Liver (tissue), 9 donors: ENCODE measurements around the gene RABEP1. TPM values are rescaled to one million over a fixed set of nuclear protein-coding genes. Genes with fewer than 3 reads are reported as not detected.

ENCODE experiments used
- DNase-seq: peaks from one replicate; pipeline ENCODE4 v3.0.0-alpha.2; 2017; ENCODE audit warnings: low spot score
- H3K27ac ChIP-seq, 2 donors: one replicate each; pipeline ENCODE4 v1.7.0; 2013; ENCODE audit warnings: inconsistent platforms in 2 of 2, low read length in 2 of 2, control low read depth in 1 of 2, low read depth in 1 of 2, mild to moderate bottlenecking in 1 of 2
- H3K27me3 ChIP-seq, 4 donors: one replicate each; pipeline versions ENCODE4 v1.6.1 to v1.7.0; 2013; ENCODE audit warnings: low read length in 3 of 4, inconsistent platforms in 1 of 4, mild to moderate bottlenecking in 1 of 4, moderate library complexity in 1 of 4; ENCODE audit not compliant: control insufficient read depth in 4 of 4, insufficient read depth in 4 of 4
- H3K36me3 ChIP-seq, 4 donors: one replicate each; pipeline versions ENCODE4 v1.6.1 to v1.7.0; 2013; ENCODE audit warnings: low read length in 3 of 4, mild to moderate bottlenecking in 3 of 4, low read depth in 1 of 4, moderate library complexity in 1 of 4; ENCODE audit not compliant: control insufficient read depth in 4 of 4, insufficient read depth in 3 of 4
- H3K4me1 ChIP-seq, 4 donors: one replicate each; pipeline versions ENCODE4 v1.6.1 to v1.7.0; 2013; ENCODE audit warnings: low read length in 3 of 4, mild to moderate bottlenecking in 3 of 4, moderate library complexity in 1 of 4; ENCODE audit not compliant: control insufficient read depth in 4 of 4, insufficient read depth in 4 of 4
- H3K4me3 ChIP-seq, 3 donors: one replicate each; pipeline versions ENCODE4 v1.6.1 to v1.7.0; 2013; ENCODE audit warnings: low read length in 3 of 3, control low read depth in 1 of 3, low read depth in 1 of 3, mild to moderate bottlenecking in 1 of 3
- H3K9ac ChIP-seq, 2 donors: one replicate each; pipeline ENCODE4 v1.7.0; 2013; ENCODE audit warnings: low read length in 2 of 2, mild to moderate bottlenecking in 2 of 2, moderate library complexity in 2 of 2, control low read depth in 1 of 2, low read depth in 1 of 2
- H3K9me3 ChIP-seq, 4 donors: one replicate each; pipeline versions ENCODE4 v1.6.1 to v1.7.0; 2013; ENCODE audit warnings: low read length in 3 of 4; ENCODE audit not compliant: control insufficient read depth in 4 of 4
- ATF3 ChIP-seq: IDR thresholded peaks from 2 replicates; pipeline ENCODE4 v1.6.1; 2016; ENCODE audit warnings: antibody characterized with exemption
- EGR1 ChIP-seq, 2 donors: IDR thresholded peaks; 2 replicates each; pipeline ENCODE4 v1.6.1; 2016 to 2018; ENCODE audit warnings: antibody characterized with exemption in 2 of 2, low read depth in 2 of 2
- FOXA1 ChIP-seq: IDR thresholded peaks from 2 replicates; pipeline ENCODE4 v1.6.1; 2016; ENCODE audit warnings: antibody characterized with exemption
- FOXA2 ChIP-seq: IDR thresholded peaks from 2 replicates; pipeline ENCODE4 v1.6.1; 2016; ENCODE audit warnings: antibody characterized with exemption
- GABPA ChIP-seq, 2 donors: IDR thresholded peaks in 1 of 2; conservative IDR thresholded peaks in 1 of 2; 2 replicates each; pipeline ENCODE4 v1.6.1; 2016; ENCODE audit warnings: antibody characterized with exemption in 2 of 2, mild to moderate bottlenecking in 1 of 2, moderate library complexity in 1 of 2
- HNF4A ChIP-seq, 2 donors: conservative IDR thresholded peaks; 2 replicates each; pipeline ENCODE4 v1.6.1; 2016; ENCODE audit warnings: antibody characterized with exemption in 2 of 2, mild to moderate bottlenecking in 2 of 2
- HNF4G ChIP-seq: IDR thresholded peaks from 2 replicates; pipeline ENCODE4 v1.6.1; 2016; ENCODE audit warnings: antibody characterized with exemption
- JUND ChIP-seq, 2 donors: IDR thresholded peaks; 2 replicates each; pipeline ENCODE4 v1.6.1; 2016; ENCODE audit warnings: antibody characterized with exemption in 2 of 2
- NR2F2 ChIP-seq: IDR thresholded peaks from 2 replicates; pipeline ENCODE4 v1.6.1; 2016; ENCODE audit warnings: antibody characterized with exemption
- RAD21 ChIP-seq, 2 donors: IDR thresholded peaks; 2 replicates each; pipeline ENCODE4 v1.6.1; 2016; ENCODE audit warnings: antibody characterized with exemption in 2 of 2, mild to moderate bottlenecking in 2 of 2
- RXRA ChIP-seq, 2 donors: IDR thresholded peaks; 2 replicates each; pipeline ENCODE4 v1.6.1; 2017 to 2018; ENCODE audit warnings: antibody characterized with exemption in 2 of 2, mild to moderate bottlenecking in 1 of 2
- SP1 ChIP-seq: IDR thresholded peaks from 2 replicates; pipeline ENCODE4 v1.6.1; 2018; ENCODE audit warnings: antibody characterized with exemption, mild to moderate bottlenecking
- TAF1 ChIP-seq: conservative IDR thresholded peaks from 2 replicates; pipeline ENCODE4 v1.6.1; 2016; ENCODE audit warnings: antibody characterized with exemption, mild to moderate bottlenecking
- WGBS: extraction: QIAGEN DNeasy Blood & Tissue Kit; methylation state at CpG from one replicate; pipeline ENCODE4 v1.1.7; 2013; 5-methylcytosine and 5-hydroxymethylcytosine counted together
- polyA plus RNA-seq, 2 donors: library from polyadenylated mRNA; stranded (reverse) in 1 of 2; unstranded in 1 of 2; fragments of 200-250 nt in 1 of 2; fragments of >200 nt in 1 of 2; fragmentation: Nextera tagmentation in 1 of 2; extraction: Ambion mirVana in 1 of 2; gene quantifications; one replicate each; pipeline versions ENCODE4 v1.2.1 to v1.2.3, GENCODE V29; 2013 to 2015
- total RNA-seq, 2 donors: library from RNA; depleted of rRNA; stranded (reverse); fragments of >200 nt; gene quantifications; one replicate each; pipeline ENCODE4 v1.2.3, GENCODE V29; 2014
- TF ChIP-seq, protein P1 (sequence below): IDR thresholded peaks from 2 replicates; pipeline ENCODE4 v1.6.1; 2016; ENCODE audit warnings: antibody characterized with exemption, mild to moderate bottlenecking
- TF ChIP-seq, protein P2 (sequence below): fragments of 150-350 bp; IDR thresholded peaks from 2 replicates; pipeline ENCODE4 v1.5.1; 2017; ENCODE audit warnings: improper control_type of control experiment, low read depth, low read length; ENCODE audit not compliant: missing input control
- donor health status: healthy.
- donor health status: healthy.
- donor health status: healthy.
- donor health status: healthy.
- donor health status: healthy.

The RABEP1 gene
- total and polyA plus RNA-seq, 4 donors, result 13.3 to 26.6 (median 20.6) TPM

DNA sequence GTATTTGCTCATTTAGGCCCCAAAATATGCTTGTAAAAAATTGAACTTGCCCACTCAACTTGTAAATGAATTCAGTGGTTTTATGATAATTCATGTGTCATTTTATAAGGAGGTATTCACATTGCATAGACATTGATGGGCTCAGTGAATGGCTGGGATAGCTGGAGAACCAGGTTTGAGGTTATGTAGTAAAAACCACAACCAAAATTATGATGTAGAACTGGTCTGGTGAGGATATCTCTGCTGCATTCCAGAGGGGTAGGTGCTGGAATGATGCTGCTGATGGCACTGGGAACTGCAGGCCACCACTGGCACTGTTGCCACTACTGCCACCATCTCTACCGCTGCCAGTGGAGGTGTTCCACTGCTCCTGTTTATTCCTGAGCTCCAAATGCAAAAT is 21.5 kb upstream of the RABEP1 start:
- H3K27ac ChIP-seq, result no peak overlapping the region
- no peak for DNase-seq
- no peaks in the 10 kb centered on the region for H3K36me3 ChIP-seq
- no peaks in the 10 kb centered on the region for H3K4me1 ChIP-seq
- WGBS, result 93% methylated on average over 1 of the region's 1 CpG
- H3K9me3 ChIP-seq, result no peaks in the 10 kb centered on the region
- no peaks in the 10 kb centered on the region for H3K27me3 ChIP-seq
- H3K4me3 ChIP-seq, result no peak overlapping the region
- H3K9ac ChIP-seq, result no peak overlapping the region
- no peak for TF ChIP-seq RXRA (IDR thresholded peaks at IDR 0.05)
- TF ChIP-seq EGR1 (IDR thresholded peaks at IDR 0.05; ENCODE audit: low read depth in 2 of 2), result no peak

DNA sequence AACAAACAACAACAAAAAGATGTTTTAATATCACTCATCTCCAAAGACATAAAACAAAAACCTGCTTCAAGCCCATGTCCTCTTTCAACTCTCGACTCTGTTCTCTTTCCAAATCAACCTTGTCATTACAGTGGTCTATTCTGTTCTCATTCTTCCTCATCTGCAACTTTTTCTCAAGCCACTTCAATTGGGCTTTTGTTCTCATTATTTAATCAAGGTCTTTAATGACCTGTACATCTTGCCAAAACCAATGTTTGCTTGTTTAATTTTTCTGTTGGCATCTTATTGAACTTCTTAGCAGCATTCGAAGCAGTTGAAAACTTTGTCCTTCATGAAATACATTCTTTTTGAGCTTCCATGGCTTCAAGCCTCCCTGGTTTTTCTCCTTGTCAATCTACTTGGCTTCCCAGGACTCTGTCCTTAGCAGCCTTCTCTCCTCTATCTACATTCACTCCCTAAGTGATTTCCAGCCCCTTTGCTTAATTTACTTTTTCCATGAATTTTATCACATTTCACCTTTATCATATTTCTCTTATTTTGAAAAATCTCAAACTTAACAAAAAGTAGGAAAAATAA is 19.6 kb upstream of the RABEP1 start:
- 54% methylated on average over 2 of the region's 2 CpGs for WGBS
- TF ChIP-seq RAD21 (IDR thresholded peaks at IDR 0.05) (no peak), ATF3 (no peak), GABPA (IDR thresholded peaks at IDR 0.05 in 1 of 2, conservative IDR thresholded peaks at IDR 0.05 in 1 of 2) (no peak), HNF4G (no peak), NR2F2 (no peak), FOXA2 (no peak), FOXA1 (no peak), RXRA (IDR thresholded peaks at IDR 0.05) (no peak), HNF4A (conservative IDR thresholded peaks at IDR 0.05) (no peak), SP1 (no peak), JUND (IDR thresholded peaks at IDR 0.05) (no peak), EGR1 (IDR thresholded peaks at IDR 0.05; ENCODE audit: low read depth in 2 of 2) (no peak), TAF1 (no peak)
- TF ChIP-seq, protein P1, sequence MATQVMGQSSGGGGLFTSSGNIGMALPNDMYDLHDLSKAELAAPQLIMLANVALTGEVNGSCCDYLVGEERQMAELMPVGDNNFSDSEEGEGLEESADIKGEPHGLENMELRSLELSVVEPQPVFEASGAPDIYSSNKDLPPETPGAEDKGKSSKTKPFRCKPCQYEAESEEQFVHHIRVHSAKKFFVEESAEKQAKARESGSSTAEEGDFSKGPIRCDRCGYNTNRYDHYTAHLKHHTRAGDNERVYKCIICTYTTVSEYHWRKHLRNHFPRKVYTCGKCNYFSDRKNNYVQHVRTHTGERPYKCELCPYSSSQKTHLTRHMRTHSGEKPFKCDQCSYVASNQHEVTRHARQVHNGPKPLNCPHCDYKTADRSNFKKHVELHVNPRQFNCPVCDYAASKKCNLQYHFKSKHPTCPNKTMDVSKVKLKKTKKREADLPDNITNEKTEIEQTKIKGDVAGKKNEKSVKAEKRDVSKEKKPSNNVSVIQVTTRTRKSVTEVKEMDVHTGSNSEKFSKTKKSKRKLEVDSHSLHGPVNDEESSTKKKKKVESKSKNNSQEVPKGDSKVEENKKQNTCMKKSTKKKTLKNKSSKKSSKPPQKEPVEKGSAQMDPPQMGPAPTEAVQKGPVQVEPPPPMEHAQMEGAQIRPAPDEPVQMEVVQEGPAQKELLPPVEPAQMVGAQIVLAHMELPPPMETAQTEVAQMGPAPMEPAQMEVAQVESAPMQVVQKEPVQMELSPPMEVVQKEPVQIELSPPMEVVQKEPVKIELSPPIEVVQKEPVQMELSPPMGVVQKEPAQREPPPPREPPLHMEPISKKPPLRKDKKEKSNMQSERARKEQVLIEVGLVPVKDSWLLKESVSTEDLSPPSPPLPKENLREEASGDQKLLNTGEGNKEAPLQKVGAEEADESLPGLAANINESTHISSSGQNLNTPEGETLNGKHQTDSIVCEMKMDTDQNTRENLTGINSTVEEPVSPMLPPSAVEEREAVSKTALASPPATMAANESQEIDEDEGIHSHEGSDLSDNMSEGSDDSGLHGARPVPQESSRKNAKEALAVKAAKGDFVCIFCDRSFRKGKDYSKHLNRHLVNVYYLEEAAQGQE, result no peak
- TF ChIP-seq, protein P2, sequence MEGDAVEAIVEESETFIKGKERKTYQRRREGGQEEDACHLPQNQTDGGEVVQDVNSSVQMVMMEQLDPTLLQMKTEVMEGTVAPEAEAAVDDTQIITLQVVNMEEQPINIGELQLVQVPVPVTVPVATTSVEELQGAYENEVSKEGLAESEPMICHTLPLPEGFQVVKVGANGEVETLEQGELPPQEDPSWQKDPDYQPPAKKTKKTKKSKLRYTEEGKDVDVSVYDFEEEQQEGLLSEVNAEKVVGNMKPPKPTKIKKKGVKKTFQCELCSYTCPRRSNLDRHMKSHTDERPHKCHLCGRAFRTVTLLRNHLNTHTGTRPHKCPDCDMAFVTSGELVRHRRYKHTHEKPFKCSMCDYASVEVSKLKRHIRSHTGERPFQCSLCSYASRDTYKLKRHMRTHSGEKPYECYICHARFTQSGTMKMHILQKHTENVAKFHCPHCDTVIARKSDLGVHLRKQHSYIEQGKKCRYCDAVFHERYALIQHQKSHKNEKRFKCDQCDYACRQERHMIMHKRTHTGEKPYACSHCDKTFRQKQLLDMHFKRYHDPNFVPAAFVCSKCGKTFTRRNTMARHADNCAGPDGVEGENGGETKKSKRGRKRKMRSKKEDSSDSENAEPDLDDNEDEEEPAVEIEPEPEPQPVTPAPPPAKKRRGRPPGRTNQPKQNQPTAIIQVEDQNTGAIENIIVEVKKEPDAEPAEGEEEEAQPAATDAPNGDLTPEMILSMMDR, result no peak

More for the DNA sequence above, 19.6 kb upstream of the RABEP1 start:
- Histone ChIP-seq H3K4me3 (no peak overlapping the region), H3K36me3 (no peaks in the 10 kb centered on the region), H3K27me3 (no peaks in the 10 kb centered on the region), H3K9ac (no peak overlapping the region), H3K9me3 (no peaks in the 10 kb centered on the region), H3K4me1 (no peaks in the 10 kb centered on the region), H3K27ac (no peak overlapping the region)
- no peak for DNase-seq
